C4-2B (cell line): ENCODE measurements around the gene ZMYM1.
"Not testable (repeated sequence)": the region's sequence is repeated elsewhere in the genome, so short reads cannot be mapped to it uniquely, and the experiment has no call there.

Experiments
- H3K27ac ChIP-seq: fragments of 450-650 bp; 2 replicates; pipeline ENCODE4 v1.5.1; 2017
- ZFX ChIP-seq: fragments of 450-650 bp; IDR thresholded peaks from 2 replicates; pipeline ENCODE4 v1.6.1; 2017
- TF ChIP-seq, protein P1 (sequence below): fragments of 450-650 bp; conservative IDR thresholded peaks from 2 replicates; pipeline ENCODE4 v1.5.1; 2017; ENCODE audit warnings: mild to moderate bottlenecking

ZMYM1 gene

DNA sequence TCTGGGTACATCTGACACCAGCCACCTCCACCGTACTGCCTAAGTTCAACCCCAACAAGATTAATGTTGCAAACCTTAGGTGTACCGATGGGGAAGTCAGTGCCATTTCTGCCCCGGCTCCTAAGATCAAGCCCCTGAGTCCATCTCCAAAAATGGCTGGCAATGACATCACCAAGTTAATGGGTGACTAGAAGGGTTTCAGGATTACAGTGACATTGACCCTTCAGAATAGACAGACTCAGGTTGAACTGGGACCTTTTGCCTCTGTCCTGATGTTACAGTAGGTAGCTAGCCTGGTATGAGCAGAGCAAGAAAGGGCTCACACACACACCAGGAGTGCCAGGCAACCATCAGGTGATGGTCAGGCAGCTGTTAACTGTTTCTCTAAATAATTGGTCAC is 25.8 kb upstream of the ZMYM1 start:
- no peak for TF ChIP-seq ZFX
- TF ChIP-seq, protein P1, sequence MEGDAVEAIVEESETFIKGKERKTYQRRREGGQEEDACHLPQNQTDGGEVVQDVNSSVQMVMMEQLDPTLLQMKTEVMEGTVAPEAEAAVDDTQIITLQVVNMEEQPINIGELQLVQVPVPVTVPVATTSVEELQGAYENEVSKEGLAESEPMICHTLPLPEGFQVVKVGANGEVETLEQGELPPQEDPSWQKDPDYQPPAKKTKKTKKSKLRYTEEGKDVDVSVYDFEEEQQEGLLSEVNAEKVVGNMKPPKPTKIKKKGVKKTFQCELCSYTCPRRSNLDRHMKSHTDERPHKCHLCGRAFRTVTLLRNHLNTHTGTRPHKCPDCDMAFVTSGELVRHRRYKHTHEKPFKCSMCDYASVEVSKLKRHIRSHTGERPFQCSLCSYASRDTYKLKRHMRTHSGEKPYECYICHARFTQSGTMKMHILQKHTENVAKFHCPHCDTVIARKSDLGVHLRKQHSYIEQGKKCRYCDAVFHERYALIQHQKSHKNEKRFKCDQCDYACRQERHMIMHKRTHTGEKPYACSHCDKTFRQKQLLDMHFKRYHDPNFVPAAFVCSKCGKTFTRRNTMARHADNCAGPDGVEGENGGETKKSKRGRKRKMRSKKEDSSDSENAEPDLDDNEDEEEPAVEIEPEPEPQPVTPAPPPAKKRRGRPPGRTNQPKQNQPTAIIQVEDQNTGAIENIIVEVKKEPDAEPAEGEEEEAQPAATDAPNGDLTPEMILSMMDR = no peak
- no peak overlapping the region for H3K27ac ChIP-seq

GRCh38 chr1:35054282-35054681 is 24.9 kb upstream of the ZMYM1 start:
- H3K27ac ChIP-seq = not testable (repeated sequence)

DNA sequence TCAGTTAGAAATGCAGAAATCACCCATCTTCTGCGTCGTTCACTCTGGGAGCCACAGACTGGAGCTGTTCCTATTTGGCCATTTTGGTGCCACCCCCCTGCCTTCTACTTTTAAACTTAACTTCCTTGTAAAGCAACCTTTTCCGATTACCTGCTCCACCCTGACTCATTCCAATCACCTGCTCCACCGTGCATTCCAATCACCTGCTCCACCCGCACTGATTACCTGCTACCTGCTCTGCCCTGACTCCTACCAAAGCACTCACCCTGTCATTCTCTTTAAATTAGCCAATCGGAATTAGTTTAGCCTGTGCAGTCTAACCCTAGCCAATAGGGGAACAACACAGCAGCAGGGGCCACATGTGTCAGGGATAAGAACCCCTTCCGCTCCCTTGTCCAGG is 20.9 kb upstream of the ZMYM1 start:
- H3K27ac ChIP-seq = not testable (repeated sequence)

DNA sequence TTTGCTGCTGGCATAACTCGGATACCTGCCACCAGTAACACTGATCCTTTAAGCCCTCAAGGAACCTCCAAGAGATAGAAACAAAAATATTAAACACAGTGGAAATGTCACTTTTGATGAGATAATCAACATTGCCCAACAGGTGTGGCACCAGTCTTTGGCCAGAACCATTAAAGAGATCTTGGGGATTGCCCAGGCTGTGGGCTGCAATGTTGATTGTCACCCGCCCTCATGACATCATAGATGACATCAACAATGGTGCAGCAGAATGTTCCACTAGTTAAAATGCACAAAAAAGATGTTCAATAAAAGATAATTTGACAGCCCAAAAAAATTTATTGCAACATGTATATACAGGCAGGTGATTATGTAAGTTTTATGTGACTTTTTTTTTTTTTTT is 20.2 kb upstream of the ZMYM1 start:
- TF ChIP-seq ZFX = no peak
- TF ChIP-seq, protein P1 = no peak
- no peak overlapping the region for H3K27ac ChIP-seq

DNA sequence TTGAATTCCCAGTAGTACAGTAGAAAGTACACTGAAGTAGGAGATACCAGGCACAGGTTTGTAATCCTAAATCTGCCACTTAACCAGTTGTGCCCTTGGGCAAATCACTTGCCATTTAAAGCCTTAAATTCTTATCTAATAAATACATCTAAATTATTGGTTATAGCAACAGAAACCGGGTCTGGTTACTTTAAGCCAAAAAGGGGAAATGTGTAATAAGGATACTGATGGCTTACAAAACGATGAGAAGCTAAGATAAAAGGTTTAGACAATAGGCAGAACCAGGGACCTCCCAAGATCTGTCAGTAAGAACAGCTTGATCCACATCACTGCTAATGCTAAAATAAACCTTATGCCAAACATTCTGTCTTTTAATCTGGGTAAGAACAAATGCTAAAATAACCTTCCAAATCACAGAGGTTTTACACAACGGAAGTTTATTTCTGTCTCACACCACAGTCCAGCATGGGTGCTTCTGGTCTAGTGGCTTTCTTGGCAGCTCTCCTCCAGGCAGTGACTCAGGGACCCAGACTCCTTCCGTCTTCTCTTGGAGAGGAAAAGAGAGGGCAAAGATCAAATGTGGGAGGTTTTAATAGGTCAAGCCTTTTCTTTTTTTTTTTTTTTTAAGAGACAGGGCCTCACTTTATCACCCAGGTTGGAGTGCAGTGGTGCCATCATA is 16.5 kb upstream of the ZMYM1 start:
- H3K27ac ChIP-seq = no peak overlapping the region
- TF ChIP-seq, protein P1 = no peak
- no peak for TF ChIP-seq ZFX

DNA sequence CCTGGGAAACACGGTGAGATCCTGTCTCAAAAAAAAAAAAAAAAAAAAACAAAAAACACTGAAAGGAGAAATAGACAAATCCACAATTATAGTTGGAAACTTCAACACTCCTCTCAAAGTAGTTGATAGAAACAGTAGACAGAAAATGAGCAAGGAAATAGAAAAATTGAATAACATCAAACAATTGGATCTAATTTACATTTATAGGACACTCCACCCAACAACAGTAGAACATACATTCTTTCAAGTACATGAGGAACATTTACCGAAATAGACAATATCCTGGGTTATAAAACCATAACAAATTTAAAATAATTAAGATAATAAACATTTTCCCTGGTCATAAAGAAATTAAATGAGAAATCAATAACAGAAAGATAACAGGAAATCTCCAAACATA is 14.9 kb upstream of the ZMYM1 start:
- TF ChIP-seq, protein P1 = no peak
- TF ChIP-seq ZFX = no peak

GRCh38 chr1:35069746-35070145 is 9.4 kb upstream of the ZMYM1 start:
- TF ChIP-seq ZFX = no peak
- TF ChIP-seq, protein P1 = no peak
- H3K27ac ChIP-seq = no peak overlapping the region

More for the DNA sequence above, 14.9 kb upstream of the ZMYM1 start:
- no peak overlapping the region for H3K27ac ChIP-seq

DNA sequence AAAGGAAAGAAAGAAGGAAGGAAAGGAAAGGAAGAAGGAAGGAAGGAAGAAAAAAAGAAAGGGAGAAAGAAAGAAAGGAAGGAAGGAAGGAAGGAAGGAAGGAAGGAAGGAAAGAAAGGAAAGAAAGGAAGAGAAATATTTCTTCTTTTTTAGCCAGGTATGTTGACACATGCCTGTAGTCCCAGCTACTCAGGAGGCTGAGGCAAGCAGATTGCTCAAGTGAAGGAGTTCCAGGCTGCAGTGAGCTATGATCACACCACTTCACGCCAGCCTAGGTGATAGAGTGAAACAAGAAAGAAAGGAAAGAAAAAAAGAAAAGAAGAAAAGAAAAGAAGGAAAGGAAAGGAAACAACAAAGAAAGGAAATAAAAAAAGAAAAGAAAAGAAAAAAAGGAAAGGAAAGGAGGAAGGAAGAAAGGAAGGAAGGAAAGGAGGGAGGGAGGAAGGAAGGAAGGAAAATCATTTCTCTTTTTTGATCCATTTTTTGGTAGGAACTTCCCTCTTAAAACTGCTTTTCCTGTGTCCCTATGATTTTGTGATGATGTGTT is 5.8 kb upstream of the ZMYM1 start:
- no peak for TF ChIP-seq ZFX
- TF ChIP-seq, protein P1 = no peak
- no peak overlapping the region for H3K27ac ChIP-seq

DNA sequence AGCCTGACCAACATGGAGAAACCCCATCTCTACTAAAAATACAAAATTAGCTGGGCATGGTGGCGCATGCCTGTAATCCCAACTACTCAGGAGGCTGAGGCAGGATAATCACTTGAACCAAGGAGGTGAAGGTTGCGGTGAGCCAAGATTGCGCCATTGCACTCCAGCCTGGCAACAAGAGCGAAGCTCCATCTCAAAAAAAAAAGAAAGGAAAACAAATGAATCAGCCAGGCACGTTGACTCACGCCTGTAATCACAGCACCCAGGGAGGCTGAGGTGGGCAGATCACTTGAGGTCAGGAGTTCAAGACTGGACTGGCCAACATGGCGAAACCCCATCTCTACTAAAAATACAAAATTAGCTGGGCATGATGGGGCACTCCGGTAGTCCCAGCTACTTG is 2.8 kb upstream of the ZMYM1 start:
- H3K27ac ChIP-seq = not testable (repeated sequence)
